NCI-H524 (cell line): Measurements from ENCODE around the gene SIRPA.

Experiments
- DNase-seq, 2 experiments: peaks; one replicate each; lab custom pipeline; 2025; lab: John Stamatoyannopoulos, UW

The SIRPA gene

DNA sequence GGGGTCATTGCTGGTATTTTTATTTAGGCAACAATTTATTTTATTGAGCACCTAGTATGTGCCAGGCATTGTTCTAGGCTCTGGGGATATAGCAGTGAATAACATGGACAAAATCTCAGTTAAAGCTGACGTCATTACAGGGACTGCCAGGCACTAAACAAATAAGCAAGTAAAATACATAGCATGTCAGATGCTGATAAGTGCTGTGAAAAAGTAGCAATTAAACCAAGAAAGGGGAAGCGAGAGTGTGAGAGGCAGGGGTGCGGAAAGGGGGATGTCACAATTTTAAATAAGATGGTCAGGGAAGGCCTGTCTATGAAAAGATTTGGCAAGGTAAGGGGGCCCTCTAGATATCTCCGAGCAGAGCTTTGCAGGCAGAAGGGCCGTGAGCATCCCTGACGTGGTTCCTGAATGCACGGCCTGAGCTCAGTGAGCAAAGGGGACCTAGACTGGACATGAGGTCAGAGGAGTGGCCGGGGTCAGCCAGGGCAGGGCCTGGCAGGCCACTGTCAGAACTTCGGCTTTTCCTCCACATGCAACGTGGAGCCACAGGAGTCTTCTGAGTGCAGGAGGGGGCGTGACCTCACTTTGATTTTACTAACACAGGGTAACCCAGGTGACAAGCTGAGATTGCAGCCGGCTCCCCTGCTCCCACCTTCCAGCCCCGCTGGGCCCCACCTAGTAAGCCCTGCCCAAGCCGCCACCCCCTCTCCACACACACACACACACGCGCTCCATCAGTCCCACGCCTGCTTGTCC is 24.2 kb upstream of the SIRPA start:
- no peak for DNase-seq

DNA sequence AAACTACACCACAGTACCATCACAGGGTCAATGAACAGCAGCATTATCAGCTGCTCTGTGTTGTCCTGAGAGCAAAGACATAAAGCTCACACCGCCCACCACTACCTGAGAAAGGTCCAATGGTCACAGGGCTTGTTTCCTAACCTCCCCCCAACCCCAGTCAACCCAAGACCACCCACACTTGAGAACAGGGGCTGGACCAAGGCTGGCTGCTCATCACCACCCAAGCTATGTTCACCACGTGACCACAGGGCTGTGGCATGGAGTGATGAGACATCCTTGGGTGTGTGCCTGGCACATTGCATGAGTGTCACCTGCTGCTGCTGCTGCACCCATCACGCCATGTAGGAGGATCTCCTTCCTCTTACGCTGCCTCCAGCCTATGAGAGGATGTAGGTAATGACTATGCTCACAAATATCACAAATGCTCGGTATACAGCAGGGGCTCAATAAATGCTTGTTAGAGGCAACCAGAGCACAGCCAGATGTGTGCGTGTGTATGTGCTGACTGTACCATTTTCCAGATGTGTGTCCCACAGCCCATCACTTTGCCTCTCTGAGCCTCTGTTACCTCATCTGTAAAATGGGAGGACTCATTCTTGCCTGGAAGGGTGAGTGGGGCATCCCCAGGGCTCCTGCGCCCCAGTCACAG is 23.3 kb upstream of the SIRPA start:
- no peak for DNase-seq

DNA sequence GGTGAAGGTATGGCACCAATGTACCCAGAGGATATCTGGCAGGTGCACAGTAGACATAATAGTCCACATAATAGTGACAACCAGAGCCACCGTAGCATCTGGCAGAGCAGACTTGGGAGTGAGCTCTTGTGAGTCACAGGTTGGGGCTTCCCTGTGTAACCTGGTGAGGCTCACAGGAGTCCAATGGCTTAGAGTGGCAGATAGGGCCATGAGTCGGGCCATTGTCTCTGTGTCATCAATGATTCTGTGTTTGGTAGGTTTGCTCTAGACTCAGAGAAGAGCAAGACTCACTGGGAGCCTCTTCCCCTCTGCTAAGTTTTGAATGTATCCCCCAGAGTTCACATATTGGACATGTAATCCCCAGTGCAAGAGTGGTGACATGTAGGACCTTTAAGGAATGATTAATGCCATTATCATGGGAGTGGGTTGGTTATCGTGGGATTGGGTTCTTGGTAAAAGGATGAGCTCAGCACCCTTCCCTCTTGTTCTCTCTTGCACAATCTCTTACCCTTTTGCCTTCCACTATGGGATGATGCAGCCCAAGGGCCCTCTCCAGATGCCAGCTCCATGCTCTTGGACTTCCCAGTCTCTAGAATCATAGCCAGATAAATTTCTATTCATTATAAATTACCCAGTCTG is 22.6 kb upstream of the SIRPA start:
- DNase-seq = no peak

DNA sequence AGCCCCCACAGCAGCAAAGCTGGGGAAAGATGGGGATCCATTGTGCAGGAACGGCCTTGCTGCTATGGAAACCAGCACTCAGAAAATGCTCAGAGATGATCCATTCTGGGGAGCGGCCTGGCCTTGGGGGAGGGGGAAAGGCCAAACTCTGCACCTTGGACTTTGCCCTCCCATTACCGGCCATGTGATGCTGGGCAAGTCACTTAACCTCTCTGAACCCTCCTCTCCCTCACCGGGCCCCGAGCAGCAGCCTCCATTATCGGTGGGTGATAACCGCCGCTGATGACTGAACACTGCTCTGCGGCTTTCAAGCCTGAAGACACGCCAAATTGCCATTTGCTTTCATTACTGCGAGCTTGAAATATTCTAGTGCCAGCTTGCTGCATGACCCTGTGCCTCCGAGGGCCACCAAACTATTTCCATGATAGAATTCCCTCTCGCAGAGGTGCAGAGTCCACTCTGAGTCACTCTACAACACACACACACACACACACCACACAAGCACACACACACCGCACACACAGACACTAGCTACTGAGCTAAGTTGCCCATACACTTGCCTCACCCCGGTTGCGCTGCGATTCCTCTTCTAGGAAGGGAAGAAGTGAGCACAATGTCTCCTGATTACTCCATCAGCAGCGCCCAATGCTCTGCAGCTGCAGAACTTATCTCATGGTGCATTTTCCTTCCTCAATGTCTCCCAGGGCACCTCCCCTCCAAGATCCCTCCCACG is 20.6 kb upstream of the SIRPA start:
- no peak for DNase-seq

DNA sequence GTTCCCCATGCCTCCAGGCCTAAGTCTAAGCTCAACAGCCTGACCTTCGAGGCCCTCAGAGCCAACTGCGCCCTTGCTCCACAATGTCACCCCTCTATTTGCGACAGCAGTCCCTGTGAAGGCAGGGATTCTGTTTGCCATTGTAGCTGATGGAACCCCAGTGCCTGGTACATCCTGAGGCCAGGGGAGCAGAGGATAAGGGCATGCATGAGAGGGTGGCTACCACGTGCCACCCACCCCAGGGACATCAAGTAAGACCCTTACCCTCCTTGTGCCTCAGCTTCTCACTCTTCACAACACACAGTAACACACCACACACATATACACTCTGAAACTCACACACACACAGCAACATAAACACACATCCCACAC is 20.0 kb upstream of the SIRPA start:
- DNase-seq = no peak

DNA sequence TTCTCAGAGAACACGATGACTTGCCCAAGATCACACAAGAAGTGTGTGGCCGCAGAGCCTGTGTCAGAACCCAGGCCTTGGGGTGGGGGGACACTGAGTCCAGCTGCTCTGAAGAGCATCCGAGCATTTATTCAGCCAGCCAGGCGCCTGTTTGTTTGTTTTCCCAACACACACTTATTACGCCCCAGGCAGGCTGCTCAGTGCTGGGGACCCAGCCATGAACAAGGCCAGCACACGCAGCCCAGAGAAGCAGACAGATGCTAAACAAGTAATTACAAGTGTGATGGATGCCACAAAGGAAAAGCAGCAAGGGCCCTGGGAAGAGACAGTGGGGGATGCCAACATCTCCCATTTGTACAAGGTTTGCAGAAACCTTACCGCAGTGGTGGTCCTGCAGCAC is 19.4 kb upstream of the SIRPA start:
- no peak for DNase-seq

DNA sequence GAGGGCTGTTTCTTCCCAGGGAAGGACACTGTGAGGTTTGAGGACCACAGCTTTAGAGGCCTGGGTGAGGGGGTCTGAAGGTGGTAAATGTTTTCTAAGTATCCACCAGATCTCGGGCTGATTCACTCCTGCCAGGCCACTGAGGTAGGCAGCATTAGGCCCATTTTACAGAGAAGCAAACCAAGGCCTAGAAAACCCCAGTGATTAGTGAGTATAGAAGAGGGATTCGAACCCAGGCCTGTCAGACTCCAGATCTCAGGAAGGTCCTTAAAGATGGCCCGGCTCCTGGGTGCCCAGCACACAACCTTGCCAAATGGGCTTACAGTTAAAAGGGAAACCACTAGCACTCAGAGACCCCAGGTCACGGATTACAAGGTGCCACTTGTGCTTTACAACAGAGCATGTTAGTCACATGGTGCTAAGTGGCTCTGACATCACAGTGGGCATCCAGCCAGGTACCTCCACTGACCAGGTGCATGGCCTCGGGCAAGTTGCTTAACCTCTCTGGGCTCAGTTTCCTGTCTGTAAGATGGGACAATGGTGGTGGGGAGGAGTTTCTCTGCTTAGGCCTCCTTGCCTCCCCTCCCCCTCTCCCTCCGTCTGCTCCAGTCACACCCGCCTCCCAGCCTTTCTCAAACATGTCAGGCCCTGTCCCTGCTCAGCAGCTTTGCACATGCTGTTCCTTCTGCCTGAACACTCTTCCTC is 18.8 kb upstream of the SIRPA start:
- no peak for DNase-seq

DNA sequence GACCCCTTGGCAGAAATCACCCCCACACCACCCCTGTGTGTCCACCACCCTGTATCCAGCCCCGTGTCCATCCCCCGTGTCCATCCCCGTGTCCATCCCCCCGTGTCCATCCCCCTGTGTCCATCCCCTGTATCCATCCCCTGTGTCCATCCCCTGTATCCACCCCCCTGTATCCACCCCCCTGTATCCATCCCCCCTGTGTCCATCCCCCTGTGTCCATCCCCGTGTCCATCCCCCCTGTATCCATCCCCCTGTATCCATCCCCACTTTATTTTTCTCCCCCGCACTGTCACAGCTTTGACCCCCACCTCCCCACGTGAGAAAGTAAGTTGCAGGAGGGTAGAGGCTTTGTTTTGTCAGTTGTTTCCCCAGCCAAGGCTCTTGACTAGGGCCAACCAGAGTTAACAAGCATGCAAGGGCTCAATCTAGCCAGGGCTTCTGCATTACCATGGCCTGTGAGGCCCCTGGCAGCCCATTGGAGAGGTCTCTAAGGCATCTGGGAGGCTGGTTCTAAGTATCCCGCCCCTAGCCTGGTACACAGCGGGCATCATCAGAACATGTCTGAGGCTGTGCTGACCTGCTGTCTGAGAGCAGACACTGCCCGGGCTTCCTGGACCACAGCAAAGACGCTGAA is 18.1 kb upstream of the SIRPA start:
- no peak for DNase-seq

DNA sequence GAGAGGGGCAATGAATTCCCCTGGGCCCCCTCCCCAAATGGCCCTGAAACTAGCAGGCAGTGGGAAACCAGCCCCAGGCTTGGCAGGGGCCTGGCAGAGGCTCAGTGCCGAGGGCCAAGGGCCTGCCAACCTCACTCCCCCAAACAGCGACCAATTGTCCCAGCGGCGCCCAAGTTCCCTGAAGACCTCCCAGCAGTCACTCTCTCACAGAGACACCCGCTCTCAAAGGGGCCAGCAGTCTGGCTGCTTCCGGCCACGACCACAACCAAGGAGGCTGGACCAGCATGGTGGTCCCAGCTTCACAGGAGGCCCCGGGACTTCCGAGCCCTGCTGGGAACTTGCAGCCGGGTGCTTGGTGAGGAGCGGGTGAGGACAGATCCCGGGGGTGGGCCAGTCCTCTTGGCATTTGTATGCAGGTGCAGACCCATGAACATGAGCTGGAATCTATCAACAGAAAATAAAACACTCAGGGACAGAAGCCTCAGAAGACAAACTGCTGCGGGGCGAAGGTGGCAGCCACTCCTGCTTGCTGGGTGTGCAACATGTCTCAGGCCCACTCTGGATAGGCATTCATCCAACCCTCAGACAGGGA is 17.5 kb upstream of the SIRPA start:
- no peak for DNase-seq

DNA sequence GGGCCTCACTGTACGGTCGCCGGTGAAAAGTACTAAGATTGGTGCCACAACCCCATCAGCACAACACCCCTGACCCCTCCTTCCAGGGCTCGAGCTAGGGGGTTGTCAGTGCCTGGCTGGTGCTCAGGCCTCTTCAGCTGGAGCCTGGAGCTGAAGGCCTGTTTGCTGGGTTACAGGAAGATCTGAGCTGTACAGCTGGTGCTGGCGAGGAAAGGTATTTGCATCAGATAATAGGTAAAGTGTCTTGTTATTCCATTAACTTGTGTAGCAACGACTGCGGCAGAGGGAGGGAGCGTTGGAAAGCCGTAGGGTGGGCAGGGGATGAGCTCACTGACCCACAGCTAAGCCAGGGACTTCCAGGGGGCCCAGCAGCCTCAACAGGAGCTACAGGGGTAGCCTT is 15.8 kb upstream of the SIRPA start:
- no peak for DNase-seq

DNA sequence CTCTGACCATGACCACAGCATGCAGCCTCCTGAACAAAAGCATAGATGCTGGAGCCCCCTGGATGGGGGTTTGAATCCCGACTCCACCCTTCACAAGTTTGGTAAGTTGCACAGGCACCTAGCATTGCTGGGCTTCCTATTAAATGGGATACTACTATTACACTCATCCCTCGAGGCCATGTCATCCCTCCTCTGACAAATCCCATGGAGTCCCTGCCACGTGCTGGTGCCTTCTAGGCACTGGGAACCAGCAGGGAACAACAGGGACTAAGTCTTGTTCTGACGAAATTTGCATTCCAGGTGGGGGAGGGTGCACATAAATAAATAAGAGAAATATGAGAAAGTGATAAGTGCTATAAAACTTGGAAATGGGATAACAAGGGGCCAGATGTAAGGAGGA is 15.3 kb upstream of the SIRPA start:
- DNase-seq = no peak

DNA sequence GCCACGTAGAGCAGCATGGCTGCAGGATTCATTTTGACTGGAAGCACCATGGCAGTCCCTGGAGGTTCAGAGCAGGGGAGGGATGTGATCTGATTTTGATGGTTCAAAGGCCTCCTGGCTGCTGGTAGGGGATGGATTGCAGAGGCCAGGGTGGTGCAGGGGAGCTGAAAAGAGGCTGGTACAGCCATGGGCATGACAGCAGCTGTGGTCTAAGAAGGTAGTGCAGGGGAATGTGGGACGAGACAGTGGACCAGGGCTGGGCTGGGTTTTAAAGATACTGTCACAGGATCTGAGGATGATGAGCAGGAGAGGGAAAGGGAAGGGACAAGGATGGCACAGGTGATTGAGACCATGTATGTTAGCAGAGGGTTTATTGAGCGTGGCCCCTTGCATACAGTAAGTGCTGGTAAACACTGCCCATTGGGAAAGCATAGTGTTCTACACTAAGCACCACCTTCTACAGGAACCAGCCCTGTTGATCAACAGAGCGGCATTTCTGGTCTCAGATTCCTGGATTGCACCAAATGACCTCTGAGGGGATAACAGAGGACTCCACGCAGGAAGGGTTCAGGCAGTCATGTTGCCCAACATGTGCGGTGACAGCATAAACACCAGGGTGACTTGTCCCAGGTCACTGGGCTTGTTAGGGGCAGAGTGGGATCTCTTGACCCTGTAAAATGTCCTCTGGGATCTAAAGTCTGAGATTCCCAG is 14.5 kb upstream of the SIRPA start:
- no peak for DNase-seq

DNA sequence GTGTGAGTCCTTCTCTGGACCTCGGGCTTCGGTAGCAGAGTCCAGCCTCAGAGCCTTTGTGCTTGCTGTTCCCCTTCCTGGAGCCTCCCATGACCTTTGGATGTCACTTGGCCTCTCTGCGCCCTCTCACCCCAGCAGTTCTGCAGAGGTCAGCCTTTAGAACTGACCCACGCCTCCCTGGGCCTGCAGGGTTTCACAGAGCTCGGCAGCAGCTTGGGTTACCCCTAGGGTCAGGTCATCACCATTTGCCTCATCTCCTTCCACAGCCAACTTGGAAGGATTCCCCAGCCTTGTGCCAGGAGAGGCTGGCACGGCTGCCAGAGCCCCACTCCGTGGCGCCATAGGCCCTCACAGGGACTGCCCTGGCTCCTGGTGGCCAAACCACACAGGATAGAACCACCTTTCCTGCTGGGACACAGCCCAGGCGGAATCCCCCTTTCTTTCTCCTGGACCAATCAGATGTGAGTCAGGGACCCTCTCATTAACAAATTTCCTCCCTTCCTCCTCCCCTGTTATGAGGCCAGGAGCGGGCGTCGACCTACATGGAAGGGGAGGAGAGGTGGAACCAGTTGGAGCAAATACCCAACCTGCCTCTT is 13.9 kb upstream of the SIRPA start:
- DNase-seq = no peak

DNA sequence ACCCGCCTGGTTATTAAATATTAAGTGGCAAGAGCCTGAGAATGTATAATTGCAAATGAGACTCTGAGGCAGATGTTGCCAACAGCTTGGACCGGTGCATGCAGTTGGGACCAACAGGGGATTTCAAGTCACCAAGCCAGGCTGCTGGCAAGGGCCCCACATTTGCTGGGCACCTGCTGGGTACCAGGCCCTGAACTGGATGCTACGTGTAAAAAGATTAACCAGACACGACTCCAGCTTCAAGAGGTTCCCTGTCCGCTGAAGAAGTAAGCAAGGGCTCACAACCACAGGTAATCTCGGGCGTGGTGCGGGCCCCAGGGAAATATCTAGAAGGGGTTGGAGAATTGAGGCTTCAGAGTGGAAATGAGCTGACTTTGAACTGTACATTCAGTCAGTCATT is 13.2 kb upstream of the SIRPA start:
- peak; percentile 43 to 85 for DNase-seq

DNA sequence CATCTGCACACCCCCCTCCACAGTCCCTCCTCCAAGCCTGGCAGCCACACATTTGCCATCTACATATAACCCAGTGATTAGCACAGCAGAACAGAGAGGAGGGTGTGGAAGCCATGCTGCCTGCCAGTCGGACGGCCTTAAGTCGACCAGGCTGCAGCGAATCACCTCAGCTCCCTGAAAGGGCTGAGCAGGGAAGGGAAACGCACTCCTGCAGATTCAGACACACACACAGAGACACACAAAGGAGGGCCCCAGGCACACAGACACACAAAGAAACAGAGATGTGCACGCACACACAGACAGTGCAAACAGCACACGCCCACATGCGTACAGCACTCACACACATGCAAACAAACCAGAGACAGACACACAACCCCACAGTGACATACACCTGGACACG is 11.2 kb upstream of the SIRPA start:
- no peak for DNase-seq

DNA sequence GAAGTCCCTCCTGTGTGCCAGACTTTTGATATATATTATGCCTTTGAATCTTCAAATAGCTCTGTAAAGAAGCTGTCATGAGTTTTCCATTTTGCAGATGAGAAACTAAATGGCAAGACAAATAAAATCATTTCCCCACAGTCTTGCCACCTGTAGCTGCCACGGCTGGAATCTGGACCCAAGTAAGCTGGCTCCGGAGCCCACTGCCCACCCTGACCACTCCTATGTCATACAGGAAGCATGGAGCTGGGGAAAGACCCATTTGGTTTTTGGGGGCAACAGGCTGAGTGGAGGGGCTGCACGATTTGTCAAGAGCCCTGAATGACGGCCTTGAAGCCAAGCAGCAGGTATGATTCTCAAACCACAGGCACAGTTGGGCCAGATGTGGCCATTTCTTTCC is 10.0 kb upstream of the SIRPA start:
- no peak for DNase-seq

DNA sequence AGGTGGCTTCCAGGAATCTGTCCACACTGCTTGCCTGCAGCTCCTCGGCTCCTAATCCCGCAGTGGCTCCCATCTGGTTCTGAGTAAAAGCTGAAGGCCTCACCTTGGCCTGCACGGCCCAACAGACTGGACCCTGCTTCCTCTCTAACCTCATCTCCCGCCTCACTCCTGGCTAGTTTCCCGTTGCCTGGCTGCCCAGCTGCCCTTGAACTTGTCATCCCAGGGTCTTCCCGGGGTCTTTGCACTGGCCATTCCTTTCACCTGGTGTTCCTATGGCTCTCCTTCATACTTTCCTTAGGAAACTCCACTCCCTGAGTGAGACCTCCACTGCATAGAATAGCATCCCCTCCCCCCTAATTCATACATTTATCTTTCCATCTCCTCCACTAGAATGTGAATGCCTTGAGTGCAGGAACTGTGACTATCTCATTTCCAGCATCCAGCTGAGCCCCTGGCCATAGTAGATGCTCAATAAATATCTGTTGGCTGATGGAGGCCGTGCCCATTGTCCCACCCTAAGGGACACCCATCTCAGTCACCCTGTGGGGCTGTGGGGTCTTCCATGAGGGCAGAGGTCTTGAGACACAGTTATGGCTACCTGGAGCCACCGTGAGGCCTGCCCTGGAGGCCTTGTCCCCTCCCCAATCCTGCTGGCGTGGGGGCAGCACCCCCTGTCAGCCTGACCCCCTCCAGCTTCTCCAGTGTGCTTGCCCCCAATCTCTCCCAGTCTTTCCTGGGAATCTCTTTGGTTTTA is 9.1 kb upstream of the SIRPA start:
- no peak for DNase-seq

DNA sequence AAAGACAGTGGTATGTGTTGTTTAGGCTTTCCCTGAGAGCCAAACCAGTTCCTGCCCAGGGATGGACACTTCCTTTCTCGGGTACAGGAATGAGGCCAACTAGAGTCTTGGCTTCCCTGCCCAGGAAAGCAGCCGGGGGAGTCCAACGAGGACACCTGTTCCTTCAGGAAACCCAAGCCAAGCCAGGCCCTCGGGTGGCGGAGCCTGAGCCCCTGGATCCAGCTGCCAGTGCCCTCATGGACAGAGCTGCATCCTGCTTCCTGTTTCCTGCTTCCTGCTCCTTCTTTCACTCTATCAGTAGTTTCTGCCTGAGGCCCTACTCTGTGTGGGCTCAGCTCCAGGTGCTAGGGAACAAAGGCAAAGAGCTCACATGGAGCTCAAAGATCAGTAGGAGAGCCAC is 7.9 kb upstream of the SIRPA start:
- DNase-seq = no peak

DNA sequence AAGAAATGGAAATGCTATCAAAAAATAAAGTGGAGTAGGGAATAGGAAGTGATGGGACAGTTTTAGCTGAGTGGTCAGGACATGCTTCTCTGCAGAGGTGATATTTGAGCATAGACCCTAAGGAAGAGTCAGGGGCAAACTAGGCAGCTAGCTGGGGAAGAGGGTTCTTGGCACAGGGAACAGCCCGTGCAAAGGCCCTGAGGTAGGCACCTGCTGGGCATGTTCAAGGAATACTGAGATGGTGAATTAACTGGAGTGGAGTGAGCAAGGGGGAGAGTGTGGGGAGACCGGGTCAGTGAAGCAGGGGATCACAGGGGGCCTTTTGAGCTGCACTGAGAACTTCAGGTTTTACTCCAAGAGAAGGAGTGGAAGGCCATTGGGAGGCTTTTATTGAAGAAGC is 7.5 kb upstream of the SIRPA start:
- DNase-seq = no peak
